Measurements from ENCODE around the gene SLC13A5.

SLC13A5 gene

GRCh38 chr17:6651919-6652452 is 61.2 kb downstream of the SLC13A5 start:
- H3K4me3 ChIP-seq (ENCODE audit: low read depth, low read length), result peak overlapping the region; percentile 88
- no peak for TF ChIP-seq CTCF (IDR thresholded peaks at IDR 0.05; ENCODE audit: low read depth, low read length)

GRCh38 chr17:6651354-6651918 is 61.7 kb downstream of the SLC13A5 start, which contains the start of the genes C17orf100 and MED31:
Gene C17orf100, plus strand, starts transcription at chr17:6651762. Its CDS starts 152 bp downstream, at chr17:6651914.
Gene MED31, minus strand, starts transcription at chr17:6651605. Its CDS starts 77 bp downstream, at chr17:6651528.
- TF ChIP-seq CTCF (IDR thresholded peaks at IDR 0.05; ENCODE audit: low read depth, low read length), result no peak
- peak within 1 kb of the TSS; percentile 88 for H3K4me3 ChIP-seq (ENCODE audit: low read depth, low read length)

GRCh38 chr17:6648181-6648580 is 65.0 kb downstream of the SLC13A5 start:
- H3K4me3 ChIP-seq (ENCODE audit: low read depth, low read length), result no peak overlapping the region
- TF ChIP-seq CTCF (IDR thresholded peaks at IDR 0.05; ENCODE audit: low read depth, low read length), result no peak

GRCh38 chr17:6643451-6644125 is 69.6 kb downstream of the SLC13A5 start:
- H3K4me3 ChIP-seq (ENCODE audit: low read depth, low read length), result no peak overlapping the region
- no peak for TF ChIP-seq CTCF (IDR thresholded peaks at IDR 0.05; ENCODE audit: low read depth, low read length)

DNA sequence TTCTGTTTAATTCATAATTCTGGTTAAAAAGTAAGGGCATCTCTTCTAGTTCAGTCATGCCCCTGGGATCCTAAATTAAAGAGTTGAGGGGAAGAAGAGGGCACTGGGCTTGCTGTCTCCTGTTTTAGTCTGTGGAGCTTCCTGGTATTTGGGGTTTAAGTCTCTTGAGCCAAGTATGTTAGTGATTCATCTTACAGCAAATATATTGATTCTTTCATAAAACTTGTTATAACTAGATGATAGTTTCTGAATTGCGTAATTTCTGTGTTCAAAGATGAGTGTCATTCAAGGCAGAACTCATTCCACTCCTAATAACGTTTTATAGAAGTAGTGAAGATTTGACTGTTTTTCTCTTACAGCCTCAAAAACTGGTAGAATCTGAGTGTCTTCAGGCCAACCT is 70.6 kb downstream of the SLC13A5 start:
- no peak overlapping the region for H3K4me3 ChIP-seq (ENCODE audit: low read depth, low read length)
- TF ChIP-seq CTCF (IDR thresholded peaks at IDR 0.05; ENCODE audit: low read depth, low read length), result no peak

DNA sequence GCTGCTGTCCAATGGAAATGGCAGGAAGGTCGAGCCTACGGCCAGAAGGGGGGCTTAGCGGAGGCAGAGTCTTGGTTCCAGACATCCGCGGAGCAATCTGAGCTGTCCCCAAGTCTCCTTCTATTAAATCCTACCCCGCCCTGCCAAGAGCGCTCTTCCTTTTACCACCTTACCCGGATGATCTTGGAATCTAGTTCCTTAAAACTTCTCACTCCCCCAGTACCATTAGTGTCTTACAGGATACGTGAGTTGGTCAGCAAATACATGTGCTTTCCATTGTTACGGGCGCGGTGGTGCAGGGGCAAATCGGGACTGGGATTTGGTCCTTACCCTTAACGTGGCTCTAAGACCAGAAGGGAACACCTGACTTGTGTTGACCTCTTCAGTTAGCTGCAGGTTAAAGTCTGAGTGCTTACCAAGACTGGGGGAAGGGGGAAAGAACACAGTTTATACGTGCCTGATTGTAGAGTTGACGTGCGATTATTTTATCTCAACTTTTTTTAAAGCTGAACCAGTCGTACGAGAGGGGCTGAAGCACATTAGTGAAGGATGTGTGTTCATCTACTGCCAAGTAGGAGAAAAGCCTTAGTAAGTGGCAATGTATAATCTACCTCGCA is 71.8 kb downstream of the SLC13A5 start:
- peak overlapping the region; percentile 90 for H3K4me3 ChIP-seq (ENCODE audit: low read depth, low read length)
- no peak for TF ChIP-seq CTCF (IDR thresholded peaks at IDR 0.05; ENCODE audit: low read depth, low read length)
